Stimulated activated CD4-positive, alpha-beta T cell treated with anti-CD3 and anti-CD28 coated beads, Interleukin-12 subunit alpha, Interleukin-12 subunit beta, amount 100 ng/mL, for 24 hours (primary cell): ENCODE data around the gene SLC5A12.

Experiments used
- DNase-seq, 2 experiments: peaks; one replicate each; pipeline ENCODE4 v3.0.0-alpha.2; 2020; ENCODE audit warnings: low read depth in 2 of 2

Gene SLC5A12, protein sequence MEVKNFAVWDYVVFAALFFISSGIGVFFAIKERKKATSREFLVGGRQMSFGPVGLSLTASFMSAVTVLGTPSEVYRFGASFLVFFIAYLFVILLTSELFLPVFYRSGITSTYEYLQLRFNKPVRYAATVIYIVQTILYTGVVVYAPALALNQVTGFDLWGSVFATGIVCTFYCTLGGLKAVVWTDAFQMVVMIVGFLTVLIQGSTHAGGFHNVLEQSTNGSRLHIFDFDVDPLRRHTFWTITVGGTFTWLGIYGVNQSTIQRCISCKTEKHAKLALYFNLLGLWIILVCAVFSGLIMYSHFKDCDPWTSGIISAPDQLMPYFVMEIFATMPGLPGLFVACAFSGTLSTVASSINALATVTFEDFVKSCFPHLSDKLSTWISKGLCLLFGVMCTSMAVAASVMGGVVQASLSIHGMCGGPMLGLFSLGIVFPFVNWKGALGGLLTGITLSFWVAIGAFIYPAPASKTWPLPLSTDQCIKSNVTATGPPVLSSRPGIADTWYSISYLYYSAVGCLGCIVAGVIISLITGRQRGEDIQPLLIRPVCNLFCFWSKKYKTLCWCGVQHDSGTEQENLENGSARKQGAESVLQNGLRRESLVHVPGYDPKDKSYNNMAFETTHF

DNA sequence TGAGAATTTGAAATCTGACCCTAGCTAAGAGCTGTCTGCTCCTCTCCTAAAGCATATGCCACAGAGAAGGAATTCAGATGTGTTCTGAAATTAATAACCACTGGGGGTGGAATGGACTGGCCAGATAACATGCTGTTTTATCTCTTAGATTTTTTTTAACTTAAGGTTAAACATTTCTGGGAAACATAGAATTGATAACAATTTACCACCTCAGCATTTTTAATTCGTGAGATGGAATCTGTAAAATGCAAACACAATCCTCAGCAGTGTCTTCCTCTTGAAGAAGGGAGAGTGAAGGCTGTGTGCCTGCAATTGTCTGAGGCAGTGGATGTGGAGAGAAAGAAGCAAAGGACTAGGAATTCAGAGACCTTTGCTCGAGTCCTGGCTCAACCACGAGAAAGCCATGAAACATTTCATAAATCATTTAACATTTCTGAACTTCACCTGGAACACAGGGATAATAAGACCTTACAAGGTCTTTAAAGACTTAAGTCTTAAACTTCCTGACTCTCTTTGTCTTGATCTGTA, at the start of gene SLC5A12:
SLC5A12 (minus strand) TSS at position 113 of the 528 bp plus-strand sequence. CDS start 346 bp downstream, outside the sequence.
- no peak for DNase-seq

DNA sequence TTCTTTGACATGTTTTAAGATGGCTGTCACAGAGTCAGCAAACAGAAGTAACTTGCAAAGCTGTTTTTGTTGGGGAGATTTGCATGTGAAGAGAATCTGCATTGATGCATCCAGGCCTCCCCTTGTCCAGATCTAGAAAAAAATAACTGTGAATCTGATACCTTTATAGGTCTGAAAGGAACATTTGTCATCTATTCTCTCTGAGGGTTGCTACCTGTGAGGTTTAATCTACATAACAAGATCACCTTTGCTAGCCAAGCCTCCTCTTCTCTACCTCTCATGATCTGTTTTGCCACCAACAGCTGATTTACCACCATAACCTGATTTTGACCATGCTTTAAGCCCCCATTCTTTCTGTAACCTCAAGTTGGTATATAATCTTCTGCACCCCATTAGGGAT, 47.2 kb upstream of the SLC5A12 start:
- no peak for DNase-seq

GRCh38 chr11:26767060-26767459, 45.2 kb upstream of the SLC5A12 start:
- no peak for DNase-seq

GRCh38 chr11:26765323-26765722, 43.5 kb upstream of the SLC5A12 start:
- no peak for DNase-seq

DNA sequence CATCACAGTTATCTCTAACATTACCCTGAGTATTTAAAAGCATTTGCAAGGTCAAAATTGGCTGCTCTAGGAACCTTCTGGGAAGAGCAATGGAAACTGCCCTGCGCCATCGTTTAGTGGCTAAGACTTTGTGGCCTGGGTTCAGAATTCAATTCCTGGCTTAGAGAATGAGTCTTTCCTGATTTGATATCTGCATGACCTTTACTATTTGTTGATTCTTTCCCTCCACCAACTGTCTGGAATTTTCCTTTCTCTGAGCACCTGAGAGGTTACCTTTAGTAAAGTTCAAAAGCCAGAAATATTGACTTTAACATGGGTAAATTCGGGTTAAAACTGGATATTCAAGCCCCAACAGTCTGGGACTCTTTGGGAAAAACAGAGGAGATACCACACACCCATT, 43.0 kb upstream of the SLC5A12 start:
- no peak for DNase-seq

GRCh38 chr11:26764315-26764714, 42.5 kb upstream of the SLC5A12 start:
- DNase-seq: no peak

DNA sequence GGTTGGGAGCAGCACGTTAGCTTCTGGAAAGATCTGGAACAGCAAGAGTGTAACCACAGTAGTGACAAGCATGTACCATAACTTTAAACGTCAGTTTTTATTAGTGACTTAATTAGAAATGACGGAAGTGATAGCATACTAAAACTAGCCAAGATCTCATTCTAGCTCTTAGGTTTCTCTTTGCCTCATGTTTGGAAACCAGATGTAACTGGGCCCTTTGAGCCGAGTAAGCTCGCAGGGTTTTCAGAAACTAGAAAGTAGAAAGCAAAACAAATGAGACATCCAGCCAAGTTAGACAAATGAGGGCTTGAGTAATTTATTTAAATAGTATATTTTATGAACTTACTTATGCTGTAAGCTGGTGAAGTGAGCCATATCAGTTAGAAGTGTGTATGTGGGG, 40.2 kb upstream of the SLC5A12 start:
- DNase-seq: no peak

GRCh38 chr11:26761361-26761809, 39.5 kb upstream of the SLC5A12 start:
- no peak for DNase-seq

DNA sequence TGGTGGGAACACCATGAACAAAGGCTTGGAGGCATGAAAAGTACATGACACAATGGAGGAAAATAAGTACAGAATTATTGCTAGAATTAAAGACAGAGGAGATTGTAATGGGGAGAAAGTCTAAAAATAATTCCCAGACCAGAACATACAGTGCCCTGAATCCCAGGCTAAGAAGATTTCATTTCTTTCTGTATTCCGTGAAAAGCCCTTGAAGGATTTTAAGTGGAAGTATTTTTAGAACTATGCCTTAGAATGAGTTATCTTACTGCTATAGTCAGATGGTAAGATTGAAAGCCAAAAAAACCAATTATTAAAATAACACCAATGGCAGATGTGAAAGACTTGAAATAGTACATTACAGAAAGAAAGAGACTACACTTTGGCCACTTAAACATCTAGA, 36.1 kb upstream of the SLC5A12 start:
- no peak for DNase-seq

- no peak for DNase-seq
These were observed 33.9 kb upstream of the SLC5A12 start for GRCh38 chr11:26755762-26756161.

- DNase-seq: no peak
These were observed 32.1 kb upstream of the SLC5A12 start for GRCh38 chr11:26753723-26754504.

- no peak for DNase-seq
These were observed 28.1 kb upstream of the SLC5A12 start for GRCh38 chr11:26749927-26750326.

DNA sequence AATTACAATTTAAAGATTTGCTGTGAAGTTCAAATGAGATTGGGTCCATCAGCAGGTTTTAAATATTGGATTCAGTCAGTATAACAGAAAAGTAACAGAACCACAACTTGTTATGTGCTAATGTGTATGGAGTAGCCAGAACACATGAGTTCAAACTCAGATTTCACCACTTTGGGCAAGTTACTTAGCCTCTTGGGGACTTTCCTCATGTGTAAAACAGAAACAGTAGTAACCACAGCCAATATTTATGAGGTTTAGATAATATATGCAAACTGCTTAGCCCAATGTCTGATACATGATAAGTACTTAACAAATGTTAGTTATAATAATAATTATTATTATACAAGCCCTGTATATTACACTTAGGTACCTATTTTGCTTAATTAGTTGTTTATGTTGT, 21.8 kb upstream of the SLC5A12 start:
- DNase-seq: no peak

DNA sequence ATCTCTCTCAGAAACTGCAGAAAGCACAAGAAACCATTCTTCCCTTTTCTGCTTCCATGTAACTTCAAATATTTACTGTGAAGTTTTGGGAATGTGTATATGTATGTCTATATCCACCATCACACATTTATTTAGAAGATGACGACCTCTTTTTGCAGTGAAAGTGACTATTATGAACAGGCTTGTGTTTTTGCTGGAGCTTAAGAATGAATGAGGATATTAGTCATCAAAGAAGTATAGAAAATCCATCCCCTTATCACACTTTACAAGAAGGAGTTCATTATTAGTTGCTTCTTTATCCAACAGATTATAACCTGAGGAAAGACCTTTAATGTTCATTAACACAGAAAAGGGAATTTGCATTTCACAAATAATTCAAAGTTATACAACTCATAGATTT, 21.1 kb upstream of the SLC5A12 start:
- DNase-seq: no peak

DNA sequence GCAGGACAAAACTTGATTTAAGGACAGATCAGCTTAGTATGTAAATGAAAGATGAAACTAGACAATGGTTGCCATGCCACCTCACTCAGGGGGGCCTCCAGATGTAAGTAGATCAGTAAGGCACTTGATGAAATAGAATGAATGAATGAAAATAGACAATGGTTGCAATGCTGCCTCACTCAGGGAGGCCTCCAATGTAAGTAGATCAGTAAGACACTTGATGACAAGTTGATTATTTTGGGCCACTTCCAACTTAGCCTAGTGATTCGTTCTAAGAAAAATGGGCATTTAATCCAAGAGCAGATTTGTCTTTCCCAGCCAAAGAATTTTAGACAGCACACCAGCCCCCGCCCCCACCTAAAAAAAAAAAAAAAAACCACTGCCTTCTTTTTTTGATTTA, 19.2 kb upstream of the SLC5A12 start:
- DNase-seq: no peak

GRCh38 chr11:26739366-26740073, 17.7 kb upstream of the SLC5A12 start:
- no peak for DNase-seq

- DNase-seq: no peak
These were observed 12.8 kb upstream of the SLC5A12 start for GRCh38 chr11:26734691-26735090.

DNA sequence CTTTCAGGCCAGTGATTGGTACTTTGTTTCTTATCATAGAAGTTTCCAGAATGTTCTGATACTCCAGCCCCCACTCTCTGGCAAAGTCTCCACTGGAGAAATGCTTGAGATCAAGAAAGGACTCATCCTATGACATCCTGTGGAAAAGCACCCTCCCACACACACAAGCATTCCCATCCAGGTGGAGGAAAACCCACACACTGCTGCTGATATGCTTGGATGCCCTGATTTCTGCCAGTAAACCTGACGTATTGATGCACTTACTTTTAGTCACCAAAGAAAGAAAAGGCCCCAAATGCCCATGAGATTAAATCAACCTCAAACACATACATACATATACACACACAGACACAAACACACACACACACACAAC, 9.2 kb upstream of the SLC5A12 start:
- no peak for DNase-seq

DNA sequence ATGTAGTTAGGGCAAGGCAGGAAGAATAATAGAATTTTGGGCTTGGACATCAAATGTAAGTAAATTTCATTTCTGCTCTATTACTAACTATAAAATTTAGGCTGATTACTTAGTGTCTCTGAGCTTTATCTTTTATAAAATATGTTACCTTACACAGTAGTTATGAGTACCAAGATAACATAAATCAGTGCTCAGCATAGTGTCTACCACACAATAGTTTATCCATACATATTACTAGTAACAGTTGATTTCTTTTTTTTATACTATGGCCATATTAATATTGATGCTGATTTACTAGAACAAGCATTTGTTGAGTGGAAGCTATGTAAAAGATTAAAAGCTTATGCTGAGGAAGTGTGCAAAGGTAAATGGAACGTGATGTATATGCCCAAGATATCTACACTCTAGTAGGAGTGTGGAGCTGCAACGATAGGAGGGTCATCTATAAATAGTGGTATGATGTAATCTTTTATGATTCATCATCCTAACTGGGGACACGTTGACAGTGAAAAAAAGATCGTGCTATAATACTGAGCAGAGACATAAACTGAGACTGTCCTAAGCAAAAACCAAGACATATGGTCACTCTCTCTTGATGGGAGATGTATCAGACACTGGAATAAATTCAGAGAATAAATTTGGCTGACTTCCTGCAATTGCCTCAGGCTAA, 8.7 kb upstream of the SLC5A12 start:
- no peak for DNase-seq

GRCh38 chr11:26729284-26729683, 7.4 kb upstream of the SLC5A12 start:
- DNase-seq: no peak

DNA sequence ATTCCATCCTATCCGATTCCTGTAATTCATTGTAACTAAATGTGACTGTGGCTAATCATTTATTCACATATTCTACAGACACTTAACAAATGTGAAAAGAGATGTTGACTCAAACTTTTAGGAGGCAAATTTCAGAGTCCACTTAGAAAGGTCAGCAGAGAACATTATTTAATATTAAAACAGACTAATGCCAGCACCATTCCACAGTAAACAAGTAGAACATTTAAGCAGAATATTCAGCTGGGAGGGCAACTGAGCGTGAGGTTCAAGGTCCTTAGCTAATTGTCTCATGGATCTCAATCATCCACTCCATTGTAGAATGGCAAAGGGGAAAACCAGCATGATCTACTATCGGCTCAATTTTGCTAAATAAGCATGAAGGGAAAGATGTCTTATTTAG, 5.1 kb upstream of the SLC5A12 start:
- DNase-seq: no peak
